Suprapubic skin (tissue), 3 donors: ENCODE data around the gene CHTF18.

Experiments used
- EP300 ChIP-seq: sonication (generic); formaldehyde crosslinking; IDR thresholded peaks from one replicate; pipeline ENCODE4 v1.6.1; 2017; ENCODE audit warnings: antibody characterized with exemption
- POLR2A ChIP-seq, 2 donors: fragments of 450-650 bp; IDR thresholded peaks; one replicate each; pipeline ENCODE4 v1.6.1; 2017; ENCODE audit warnings: antibody characterized with exemption in 2 of 2, mild to moderate bottlenecking in 2 of 2, moderate library complexity in 2 of 2
- TF ChIP-seq, protein P1 (sequence below), 2 donors: fragments of 200-600 bp in 1 of 2; fragments of 450-650 bp in 1 of 2; sonication (generic) in 1 of 2; IDR thresholded peaks; one replicate each; pipeline ENCODE4 v1.5.1; 2016 to 2019; ENCODE audit warnings: antibody characterized with exemption in 2 of 2, mild to moderate bottlenecking in 1 of 2, moderate library complexity in 1 of 2

DNA sequence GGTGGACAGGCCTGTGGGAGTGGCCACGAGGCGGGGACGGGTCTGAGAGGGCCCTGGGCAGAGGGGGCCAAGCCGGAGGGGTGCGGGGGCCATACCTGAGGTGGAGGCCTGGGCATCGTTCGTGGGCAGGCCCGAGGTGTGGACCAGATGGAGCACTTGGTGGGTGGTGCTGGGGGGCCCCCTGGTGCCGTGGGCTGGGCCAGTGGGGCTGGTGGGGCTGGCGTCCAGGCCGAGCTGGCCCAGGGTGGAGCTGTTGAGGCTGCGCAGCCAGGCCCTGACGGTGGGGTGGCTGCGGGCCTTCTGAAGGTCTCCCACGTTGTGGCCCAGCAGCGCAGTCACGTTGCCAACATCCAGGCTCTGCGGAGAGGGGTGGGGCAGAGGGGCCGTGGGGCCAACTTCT, 18.5 kb upstream of the CHTF18 start:
- TF ChIP-seq POLR2A (IDR thresholded peaks at IDR 0.05): no peak
- no peak for TF ChIP-seq EP300
- TF ChIP-seq, protein P1, sequence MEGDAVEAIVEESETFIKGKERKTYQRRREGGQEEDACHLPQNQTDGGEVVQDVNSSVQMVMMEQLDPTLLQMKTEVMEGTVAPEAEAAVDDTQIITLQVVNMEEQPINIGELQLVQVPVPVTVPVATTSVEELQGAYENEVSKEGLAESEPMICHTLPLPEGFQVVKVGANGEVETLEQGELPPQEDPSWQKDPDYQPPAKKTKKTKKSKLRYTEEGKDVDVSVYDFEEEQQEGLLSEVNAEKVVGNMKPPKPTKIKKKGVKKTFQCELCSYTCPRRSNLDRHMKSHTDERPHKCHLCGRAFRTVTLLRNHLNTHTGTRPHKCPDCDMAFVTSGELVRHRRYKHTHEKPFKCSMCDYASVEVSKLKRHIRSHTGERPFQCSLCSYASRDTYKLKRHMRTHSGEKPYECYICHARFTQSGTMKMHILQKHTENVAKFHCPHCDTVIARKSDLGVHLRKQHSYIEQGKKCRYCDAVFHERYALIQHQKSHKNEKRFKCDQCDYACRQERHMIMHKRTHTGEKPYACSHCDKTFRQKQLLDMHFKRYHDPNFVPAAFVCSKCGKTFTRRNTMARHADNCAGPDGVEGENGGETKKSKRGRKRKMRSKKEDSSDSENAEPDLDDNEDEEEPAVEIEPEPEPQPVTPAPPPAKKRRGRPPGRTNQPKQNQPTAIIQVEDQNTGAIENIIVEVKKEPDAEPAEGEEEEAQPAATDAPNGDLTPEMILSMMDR (IDR thresholded peaks at IDR 0.05): no peak
